ENCODE results near the gene HACD4.
"Not testable (repeated sequence)": the region's sequence is repeated elsewhere in the genome, so short reads cannot be mapped to it uniquely, and the experiment has no call there.

HACD4 gene

GRCh38 chr9:21015995-21016394 is 15.4 kb downstream of the HACD4 start:
- no peak for DNase-seq

GRCh38 chr9:21015129-21015815 is 16.2 kb downstream of the HACD4 start:
- DNase-seq = no peak

GRCh38 chr9:21002040-21002439 is 29.4 kb downstream of the HACD4 start:
- peak; percentile 28 for DNase-seq

- peak; percentile 47 for DNase-seq
Measured at GRCh38 chr9:21001581-21001980, 29.9 kb downstream of the HACD4 start.

GRCh38 chr9:20997503-20998076 is 33.9 kb downstream of the HACD4 start:
- DNase-seq = no peak

GRCh38 chr9:20996809-20997208 is 34.6 kb downstream of the HACD4 start:
- DNase-seq = no peak

GRCh38 chr9:20995616-20996015 is 35.8 kb downstream of the HACD4 start:
- DNase-seq = no peak

- DNase-seq = no peak
Measured at GRCh38 chr9:20994486-20994885, 37.0 kb downstream of the HACD4 start.

- DNase-seq = no peak
Measured at GRCh38 chr9:20990867-20991266, 40.6 kb downstream of the HACD4 start.

- DNase-seq = no peak
Measured at GRCh38 chr9:20989923-20990341, 41.5 kb downstream of the HACD4 start.

- no peak for DNase-seq
Measured at GRCh38 chr9:20988671-20989315, 42.6 kb downstream of the HACD4 start.

GRCh38 chr9:20988061-20988460 is 43.4 kb downstream of the HACD4 start:
- DNase-seq = no peak

GRCh38 chr9:20987521-20987920 is 43.9 kb downstream of the HACD4 start:
- no peak for DNase-seq

GRCh38 chr9:20985851-20986600 is 45.4 kb downstream of the HACD4 start:
- DNase-seq = no peak

GRCh38 chr9:20984506-20984905 is 46.9 kb downstream of the HACD4 start:
- DNase-seq = no peak

- DNase-seq = no peak
Measured at GRCh38 chr9:20981486-20981885, 50.0 kb downstream of the HACD4 start.

- no peak for DNase-seq
Measured at GRCh38 chr9:20980832-20981455, 50.5 kb downstream of the HACD4 start.

GRCh38 chr9:20978249-20978648 is 53.2 kb downstream of the HACD4 start:
- no peak for DNase-seq

GRCh38 chr9:20974191-20974938 is 57.1 kb downstream of the HACD4 start:
- DNase-seq = not testable (repeated sequence)

- not testable (repeated sequence) for DNase-seq
Measured at GRCh38 chr9:20973246-20973947, 58.0 kb downstream of the HACD4 start.

GRCh38 chr9:20972684-20973083 is 58.8 kb downstream of the HACD4 start:
- no peak for DNase-seq
